ENCODE data around the gene MAP2K1. TPM values are rescaled to one million over a fixed set of nuclear protein-coding genes. Genes with fewer than 3 reads are reported as not detected.
"Not testable (repeated sequence)": the region's sequence is repeated elsewhere in the genome, so short reads cannot be mapped to it uniquely, and the experiment has no call there.

The MAP2K1 gene
- total RNA-seq: 10 to 100 TPM; 49.7 to 57.7 TPM
- 10 to 100 TPM; 21.9 to 36.3 TPM for polyA plus RNA-seq
- long read RNA-seq, donor 1, transcript MAP2K1-201 (11 exons, 3,410 nt): major isoform, 6 of 31 reads
- long read RNA-seq, donor 1, partial matches to known transcripts: 13 of 31 reads
- long read RNA-seq, donor 1, other reads (novel, unspliced or antisense): 10 of 31 reads
- long read RNA-seq, donor 2, transcript MAP2K1-201 (11 exons, 3,410 nt): major isoform, 29 of 43 reads
- long read RNA-seq, donor 2, partial matches to known transcripts: 4 of 43 reads
- long read RNA-seq, donor 2, other reads (novel, unspliced or antisense): 10 of 43 reads

- peak; percentile 99 for DNase-seq
- Histone ChIP-seq H3K36me3 (ENCODE audit: control insufficient read depth in 1 of 2, insufficient read depth in 2 of 2, low read length in 1 of 2) (no peaks in the 10 kb centered on the region), H3K27ac (ENCODE audit: low read depth in 1 of 2, low read length in 2 of 2) (peak within 1 kb of the TSS; percentile 45 to 62), H3K27me3 (ENCODE audit: control insufficient read depth in 1 of 2, insufficient read depth in 2 of 2, low read length in 1 of 2) (no peaks in the 10 kb centered on the region), H3K4me3 (ENCODE audit: low read length in 2 of 2) (peak within 1 kb of the TSS; percentile 87 to 94), H3K4me1 (ENCODE audit: control insufficient read depth in 1 of 2, insufficient read depth in 2 of 2, low read length in 2 of 2) (no peaks in the 10 kb centered on the region), H3K9me3 (ENCODE audit: control insufficient read depth, low read length) (no peaks in the 10 kb centered on the region)
- intact Hi-C loops (cut with DNase I): loop anchor here (2.0 to 5.0 kb wide), 2 partner anchors 110 to 111 kb away; partner anchors contain the start of gene SNAPC5 (in 2 of the 2)
- ATAC-seq (ENCODE audit: low FRiP score): peak; percentile 98
- WGBS, 2 donors: 3 to 4% methylated on average over 62 to 69 of the region's 69 CpGs
Observed at GRCh38 chr15:66386204-66387123, at the start of gene MAP2K1. TSS of gene MAP2K1 (plus strand) at chr15:66386912. CDS start at chr15:66387348, 436 bp downstream.

GRCh38 chr15:66348530-66348929, 38.2 kb upstream of the MAP2K1 start:
- DNase-seq; H3K4me1 ChIP-seq (ENCODE audit: control insufficient read depth in 1 of 2, insufficient read depth in 2 of 2, low read length in 2 of 2); intact Hi-C loops (cut with DNase I); H3K9me3 ChIP-seq (ENCODE audit: control insufficient read depth, low read length); H3K36me3 ChIP-seq (ENCODE audit: control insufficient read depth in 1 of 2, insufficient read depth in 2 of 2, low read length in 1 of 2); ATAC-seq (ENCODE audit: low FRiP score); H3K27me3 ChIP-seq (ENCODE audit: control insufficient read depth in 1 of 2, insufficient read depth in 2 of 2, low read length in 1 of 2); H3K27ac ChIP-seq (ENCODE audit: low read depth in 1 of 2, low read length in 2 of 2); H3K4me3 ChIP-seq (ENCODE audit: low read length in 2 of 2): not testable (repeated sequence)
- WGBS, 2 donors: 29 to 32% methylated on average over 5 of the region's 5 CpGs

GRCh38 chr15:66356077-66356358, 30.7 kb upstream of the MAP2K1 start:
- DNase-seq: no peak
- peaks cover 0 to 3% of the 10 kb centered on the region in 2 donors for H3K4me1 ChIP-seq (ENCODE audit: control insufficient read depth in 1 of 2, insufficient read depth in 2 of 2, low read length in 2 of 2)
- H3K27me3 ChIP-seq (ENCODE audit: control insufficient read depth in 1 of 2, insufficient read depth in 2 of 2, low read length in 1 of 2): no peaks in the 10 kb centered on the region
- peak overlapping the region in 1 of 2 donors; percentile 64 for H3K27ac ChIP-seq (ENCODE audit: low read depth in 1 of 2, low read length in 2 of 2)
- 0 to 3% methylated on average over 12 of the region's 12 CpGs for WGBS, 2 donors
- H3K4me3 ChIP-seq (ENCODE audit: low read length in 2 of 2): peak overlapping the region; percentile 42 to 61
- no peaks in the 10 kb centered on the region for H3K36me3 ChIP-seq (ENCODE audit: control insufficient read depth in 1 of 2, insufficient read depth in 2 of 2, low read length in 1 of 2)
- no peaks in the 10 kb centered on the region for H3K9me3 ChIP-seq (ENCODE audit: control insufficient read depth, low read length)
- intact Hi-C loops (cut with DNase I): no loop called here
- ATAC-seq (ENCODE audit: low FRiP score): peak; percentile 12

GRCh38 chr15:66356359-66357236, 30.1 kb upstream of the MAP2K1 start, which contains the start of gene TIPIN:
TSS of gene TIPIN (minus strand) at chr15:66356685. CDS start at chr15:66352947, 3,738 bp downstream.
- ATAC-seq (ENCODE audit: low FRiP score) (peak; percentile 99), DNase-seq (peak; percentile 98 to 99)
- 4 to 6% methylated on average over 51 of the region's 51 CpGs for WGBS, 2 donors
- no peaks in the 10 kb centered on the region for H3K27me3 ChIP-seq (ENCODE audit: control insufficient read depth in 1 of 2, insufficient read depth in 2 of 2, low read length in 1 of 2)
- peak within 1 kb of the TSS in 1 of 2 donors; percentile 64 for H3K27ac ChIP-seq (ENCODE audit: low read depth in 1 of 2, low read length in 2 of 2)
- intact Hi-C loops (cut with DNase I): no loop called here
- peaks cover 0 to 3% of the 10 kb centered on the region in 2 donors for H3K4me1 ChIP-seq (ENCODE audit: control insufficient read depth in 1 of 2, insufficient read depth in 2 of 2, low read length in 2 of 2)
- H3K9me3 ChIP-seq (ENCODE audit: control insufficient read depth, low read length): no peaks in the 10 kb centered on the region
- H3K4me3 ChIP-seq (ENCODE audit: low read length in 2 of 2): peak within 1 kb of the TSS; percentile 42 to 61
- H3K36me3 ChIP-seq (ENCODE audit: control insufficient read depth in 1 of 2, insufficient read depth in 2 of 2, low read length in 1 of 2): no peaks in the 10 kb centered on the region

GRCh38 chr15:66359740-66360139, 27.0 kb upstream of the MAP2K1 start:
- H3K27ac ChIP-seq (ENCODE audit: low read depth in 1 of 2, low read length in 2 of 2): no peak overlapping the region
- H3K9me3 ChIP-seq (ENCODE audit: control insufficient read depth, low read length): no peaks in the 10 kb centered on the region
- WGBS, 2 donors: 85 to 86% methylated on average over 7 of the region's 7 CpGs
- H3K4me3 ChIP-seq (ENCODE audit: low read length in 2 of 2): no peak overlapping the region
- intact Hi-C loops (cut with DNase I): no loop called here
- ATAC-seq (ENCODE audit: low FRiP score) (no peak), DNase-seq (no peak)
- peaks cover 0 to 3% of the 10 kb centered on the region in 2 donors for H3K4me1 ChIP-seq (ENCODE audit: control insufficient read depth in 1 of 2, insufficient read depth in 2 of 2, low read length in 2 of 2)
- no peaks in the 10 kb centered on the region for H3K36me3 ChIP-seq (ENCODE audit: control insufficient read depth in 1 of 2, insufficient read depth in 2 of 2, low read length in 1 of 2)
- no peaks in the 10 kb centered on the region for H3K27me3 ChIP-seq (ENCODE audit: control insufficient read depth in 1 of 2, insufficient read depth in 2 of 2, low read length in 1 of 2)

- WGBS, 2 donors: 85 to 86% methylated on average over 15 of the region's 15 CpGs
- DNase-seq: not testable (repeated sequence)
Observed at GRCh38 chr15:66361745-66362460, 24.8 kb upstream of the MAP2K1 start.

GRCh38 chr15:66362776-66363175, 23.9 kb upstream of the MAP2K1 start:
- H3K9me3 ChIP-seq (ENCODE audit: control insufficient read depth, low read length): no peaks in the 10 kb centered on the region
- no peak for ATAC-seq (ENCODE audit: low FRiP score)
- WGBS, 2 donors: 91 to 98% methylated on average over 1 of the region's 1 CpG
- H3K4me3 ChIP-seq (ENCODE audit: low read length in 2 of 2): no peak overlapping the region
- no peak for DNase-seq
- no peak overlapping the region for H3K27ac ChIP-seq (ENCODE audit: low read depth in 1 of 2, low read length in 2 of 2)
- no peaks in the 10 kb centered on the region for H3K4me1 ChIP-seq (ENCODE audit: control insufficient read depth in 1 of 2, insufficient read depth in 2 of 2, low read length in 2 of 2)
- no peaks in the 10 kb centered on the region for H3K27me3 ChIP-seq (ENCODE audit: control insufficient read depth in 1 of 2, insufficient read depth in 2 of 2, low read length in 1 of 2)
- H3K36me3 ChIP-seq (ENCODE audit: control insufficient read depth in 1 of 2, insufficient read depth in 2 of 2, low read length in 1 of 2): no peaks in the 10 kb centered on the region
- intact Hi-C loops (cut with DNase I): no loop called here

More at GRCh38 chr15:66361745-66362460, 24.8 kb upstream of the MAP2K1 start:
- intact Hi-C loops (cut with DNase I); H3K4me3 ChIP-seq (ENCODE audit: low read length in 2 of 2); H3K27me3 ChIP-seq (ENCODE audit: control insufficient read depth in 1 of 2, insufficient read depth in 2 of 2, low read length in 1 of 2); H3K27ac ChIP-seq (ENCODE audit: low read depth in 1 of 2, low read length in 2 of 2); ATAC-seq (ENCODE audit: low FRiP score); H3K4me1 ChIP-seq (ENCODE audit: control insufficient read depth in 1 of 2, insufficient read depth in 2 of 2, low read length in 2 of 2); H3K9me3 ChIP-seq (ENCODE audit: control insufficient read depth, low read length); H3K36me3 ChIP-seq (ENCODE audit: control insufficient read depth in 1 of 2, insufficient read depth in 2 of 2, low read length in 1 of 2): not testable (repeated sequence)

Measured in aorta (tissue), 5 donors.